A549 (cell line): ENCODE measurements around the gene CPLX1. TPM values are rescaled to one million over a fixed set of nuclear protein-coding genes. Genes with fewer than 3 reads are reported as not detected.

Source experiments
- CBX2 ChIP-seq: fragments of 200-600 bp; sonication (generic); IDR thresholded peaks from 2 replicates; pipeline ENCODE4 v1.6.1; 2016; ENCODE audit warnings: low read depth, mild to moderate bottlenecking, borderline replicate concordance
- CBX8 ChIP-seq: fragments of 200-600 bp; sonication (generic); IDR thresholded peaks from 2 replicates; pipeline ENCODE4 v1.6.1; 2016
- CEBPB ChIP-seq, 2 experiments: fragments of >200 bp in 1 of 2; sonication (Bioruptor Twin) in 1 of 2; formaldehyde crosslinking in 1 of 2; IDR thresholded peaks; 2 replicates each; pipeline ENCODE4 v1.6.1; 2012 to 2016
- EP300 ChIP-seq, 2 experiments: fragments of >200 bp; sonication (Bioruptor Twin); formaldehyde crosslinking; IDR thresholded peaks; 2 replicates in 1 of 2; 3 replicates in 1 of 2; pipeline ENCODE4 v1.6.1; 2016 to 2017
- ESRRA ChIP-seq: fragments of 150-350 bp; IDR thresholded peaks from 2 replicates; pipeline ENCODE4 v1.6.1; 2014; ENCODE audit warnings: mild to moderate bottlenecking, low read length, borderline replicate concordance
- FOSB ChIP-seq: fragments of 250-450 bp; sonication (Bioruptor Pico); IDR thresholded peaks from 2 replicates; pipeline ENCODE4 v1.5.0; 2020; ENCODE audit warnings: mild to moderate bottlenecking, moderate library complexity
- FOSL2 ChIP-seq, 2 experiments: fragments of 450-650 bp in 1 of 2; fragments of >200 bp in 1 of 2; sonication (Bioruptor Twin) in 1 of 2; formaldehyde crosslinking; IDR thresholded peaks; 2 replicates each; pipeline versions ENCODE4 v1.5.0 to v1.6.1; 2016 to 2020; ENCODE audit warnings: mild to moderate bottlenecking in 1 of 2, moderate library complexity in 1 of 2
- HOXA7 ChIP-seq: fragments of 250-450 bp; sonication (Bioruptor Pico); IDR thresholded peaks from 2 replicates; pipeline ENCODE4 v1.5.0; 2020; ENCODE audit warnings: mild to moderate bottlenecking, moderate library complexity
- HOXB5 ChIP-seq: fragments of 250-450 bp; sonication (Bioruptor Pico); IDR thresholded peaks from 2 replicates; pipeline ENCODE4 v1.5.0; 2020; ENCODE audit warnings: mild to moderate bottlenecking, moderate library complexity
- JUN ChIP-seq, 2 experiments: fragments of >200 bp; sonication (Bioruptor Twin); formaldehyde crosslinking; IDR thresholded peaks; 2 replicates in 1 of 2; 3 replicates in 1 of 2; pipeline ENCODE4 v1.6.1; 2016 to 2017
- KDM1A ChIP-seq: fragments of 200-600 bp; sonication (generic); IDR thresholded peaks from 2 replicates; pipeline ENCODE4 v1.6.1; 2016; ENCODE audit warnings: low read depth, mild to moderate bottlenecking
- MAFK ChIP-seq: fragments of 450-650 bp; IDR thresholded peaks from 2 replicates; pipeline ENCODE4 v1.6.1; 2014; ENCODE audit not compliant: partially characterized antibody
- MAZ ChIP-seq: fragments of 150-350 bp; IDR thresholded peaks from 2 replicates; pipeline ENCODE4 v1.6.1; 2014; ENCODE audit warnings: antibody characterized with exemption, low read depth, low read length, borderline replicate concordance
- MYC ChIP-seq: IDR thresholded peaks from 2 replicates; pipeline ENCODE4 v1.6.1; 2012; ENCODE audit warnings: mild to moderate bottlenecking, inconsistent platforms, low read length, improper control_type of control experiment, borderline replicate concordance
- NR3C1 ChIP-seq: fragments of >200 bp; sonication (Bioruptor Twin); formaldehyde crosslinking; IDR thresholded peaks from 3 replicates; pipeline ENCODE4 v1.6.1; 2017
- RAD21 ChIP-seq, 2 experiments: fragments of >200 bp in 1 of 2; sonication (Bioruptor Twin) in 1 of 2; formaldehyde crosslinking in 1 of 2; IDR thresholded peaks in 1 of 2; conservative IDR thresholded peaks in 1 of 2; 2 replicates in 1 of 2; 3 replicates in 1 of 2; pipeline ENCODE4 v1.6.1; 2012 to 2018; ENCODE audit warnings: inconsistent platforms in 1 of 2
- RARB ChIP-seq: fragments of 250-450 bp; sonication (Bioruptor Pico); IDR thresholded peaks from 2 replicates; pipeline ENCODE4 v1.8.0; 2021; ENCODE audit warnings: mild to moderate bottlenecking, moderate library complexity
- RCOR1 ChIP-seq: fragments of 150-350 bp; IDR thresholded peaks from 2 replicates; pipeline ENCODE4 v1.6.1; 2014; ENCODE audit warnings: antibody characterized with exemption, low read length, low read depth
- RFX5 ChIP-seq: fragments of 450-650 bp; IDR thresholded peaks from 2 replicates; pipeline ENCODE4 v1.7.1; 2014; ENCODE audit warnings: antibody characterized with exemption, mild to moderate bottlenecking, moderate library complexity
- SMC3 ChIP-seq: fragments of >200 bp; sonication (Bioruptor Twin); formaldehyde crosslinking; IDR thresholded peaks from 3 replicates; pipeline ENCODE4 v1.6.1; 2018; ENCODE audit warnings: inconsistent platforms
- TFCP2L1 ChIP-seq: fragments of 250-450 bp; sonication (Bioruptor Pico); IDR thresholded peaks from 2 replicates; pipeline ENCODE4 v1.5.0; 2021; ENCODE audit warnings: mild to moderate bottlenecking
- TP53 ChIP-seq: fragments of 250-450 bp; sonication (Bioruptor Pico); IDR thresholded peaks from 2 replicates; pipeline ENCODE4 v1.5.0; 2021; ENCODE audit warnings: mild to moderate bottlenecking, moderate library complexity
- ZC3H11A ChIP-seq: fragments of 450-650 bp; IDR thresholded peaks from 2 replicates; pipeline ENCODE4 v1.6.1; 2014; ENCODE audit warnings: antibody characterized with exemption, mild to moderate bottlenecking
- ZFP36 ChIP-seq: fragments of 450-650 bp; IDR thresholded peaks from 2 replicates; pipeline ENCODE4 v1.6.1; 2014; ENCODE audit warnings: borderline replicate concordance; ENCODE audit not compliant: partially characterized antibody
- ZNF302 ChIP-seq: fragments of 250-450 bp; sonication (Bioruptor Pico); IDR thresholded peaks from 2 replicates; pipeline ENCODE4 v1.9.0; 2021; ENCODE audit warnings: inconsistent platforms, mild to moderate bottlenecking, moderate library complexity
- ZSCAN20 ChIP-seq: fragments of 250-450 bp; sonication (Bioruptor Pico); IDR thresholded peaks from 2 replicates; pipeline ENCODE4 v1.8.0; 2022; ENCODE audit warnings: mild to moderate bottlenecking, moderate library complexity
- polyA plus RNA-seq, 4 experiments: library from polyadenylated mRNA; depleted of rRNA in 3 of 4; stranded (reverse); fragments of >200 nt; fragmentation: RNase III in 1 of 4; extraction: RNeasy Plus Mini Kit Qiagen cat#74134 plus additional on column Dnase treatment in 1 of 4; gene quantifications; 2 replicates in 3 of 4; 3 replicates in 1 of 4; pipeline ENCODE4 v1.2.3, GENCODE V29; 2011 to 2017
- TF ChIP-seq, protein P1 (sequence below): IDR thresholded peaks from 2 replicates; pipeline ENCODE4 v1.6.1; 2012
- TF ChIP-seq, protein P2 (sequence below): IDR thresholded peaks from 2 replicates; pipeline ENCODE4 v1.6.1; 2012
- TF ChIP-seq, protein P3 (sequence below): fragments of 250-450 bp; sonication (Bioruptor Pico); IDR thresholded peaks from 2 replicates; pipeline ENCODE4 v1.5.0; 2021; ENCODE audit warnings: mild to moderate bottlenecking, moderate library complexity, borderline replicate concordance
- TF ChIP-seq, protein P4 (sequence below): fragments of 250-450 bp; sonication (Bioruptor Pico); IDR thresholded peaks from 2 replicates; pipeline ENCODE4 v1.5.0; 2020; ENCODE audit warnings: low read depth, mild to moderate bottlenecking, moderate library complexity
- TF ChIP-seq, protein P5 (sequence below): IDR thresholded peaks from 2 replicates; pipeline ENCODE4 v1.6.1; 2012; ENCODE audit warnings: low read depth, borderline replicate concordance
- TF ChIP-seq, protein P6 (sequence below): fragments of >200 bp; sonication (Bioruptor Twin); formaldehyde crosslinking; IDR thresholded peaks from 3 replicates; pipeline ENCODE4 v1.6.1; 2016
- TF ChIP-seq, protein P7 (sequence below): fragments of >200 bp; sonication (Bioruptor Twin); formaldehyde crosslinking; IDR thresholded peaks from 3 replicates; pipeline ENCODE4 v1.5.1; 2016

CPLX1 gene
- polyA plus RNA-seq, 2 of the 4 experiments (the other 2 are of a cell fraction), result 0.19 to 0.57 TPM

DNA sequence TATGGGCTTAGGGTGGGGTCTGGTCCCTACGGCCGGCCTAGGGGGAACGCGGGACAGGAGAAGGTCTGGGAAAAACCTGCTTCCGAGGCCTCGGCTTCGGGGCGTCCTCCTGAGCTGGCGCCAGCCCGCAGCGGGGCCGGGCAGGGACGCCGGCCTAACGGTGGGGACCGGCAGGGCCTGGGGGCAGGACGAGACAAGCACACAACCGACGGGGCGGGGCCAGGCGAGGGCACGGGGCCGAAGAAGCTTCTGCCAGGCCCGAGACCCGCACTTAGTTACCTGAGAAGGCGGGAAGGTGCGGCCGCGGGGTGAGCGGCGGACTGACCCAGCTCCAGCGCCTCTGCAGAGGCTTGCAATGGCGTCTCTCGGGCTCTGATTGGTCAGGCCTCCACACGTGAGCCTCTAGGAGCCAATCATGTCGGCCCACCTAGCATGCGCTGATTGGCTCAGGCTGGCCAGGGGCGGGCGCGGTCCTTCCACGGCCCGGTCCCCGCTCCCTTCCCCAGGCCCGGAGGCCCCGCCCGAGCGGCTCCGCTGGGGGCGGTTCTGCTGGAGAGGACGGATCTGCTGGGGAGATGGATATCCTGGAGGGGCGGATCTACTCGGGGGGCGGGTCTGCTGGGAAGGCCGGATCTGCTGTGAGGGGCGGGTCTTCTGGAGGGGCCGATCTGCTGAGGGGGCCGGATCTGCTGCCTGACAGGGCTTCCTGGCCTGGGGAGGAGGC lies 44.3 kb downstream of the CPLX1 start (continued):
- TF ChIP-seq HOXB5, result no peak
- TF ChIP-seq FOSL2 (IDR thresholded peaks at IDR 0.05), result no peak
- TF ChIP-seq FOSL2 (CRISPR knock-in tag; IDR thresholded peaks at IDR 0.05), result no peak
- TF ChIP-seq, protein P1, sequence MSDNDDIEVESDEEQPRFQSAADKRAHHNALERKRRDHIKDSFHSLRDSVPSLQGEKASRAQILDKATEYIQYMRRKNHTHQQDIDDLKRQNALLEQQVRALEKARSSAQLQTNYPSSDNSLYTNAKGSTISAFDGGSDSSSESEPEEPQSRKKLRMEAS, result peak; percentile 50; the same call in 1 of the 2 replicates
- TF ChIP-seq NR3C1, result no peak
- TF ChIP-seq RAD21 (conservative IDR thresholded peaks at IDR 0.05 in 1 of 2, IDR thresholded peaks at IDR 0.05 in 1 of 2), result no peak
- no peak for TF ChIP-seq SMC3
- no peak for TF ChIP-seq MAZ
- no peak for TF ChIP-seq CBX8
- no peak for TF ChIP-seq RCOR1
- TF ChIP-seq HOXA7 (CRISPR knock-in tag), result no peak
- TF ChIP-seq, protein P2, sequence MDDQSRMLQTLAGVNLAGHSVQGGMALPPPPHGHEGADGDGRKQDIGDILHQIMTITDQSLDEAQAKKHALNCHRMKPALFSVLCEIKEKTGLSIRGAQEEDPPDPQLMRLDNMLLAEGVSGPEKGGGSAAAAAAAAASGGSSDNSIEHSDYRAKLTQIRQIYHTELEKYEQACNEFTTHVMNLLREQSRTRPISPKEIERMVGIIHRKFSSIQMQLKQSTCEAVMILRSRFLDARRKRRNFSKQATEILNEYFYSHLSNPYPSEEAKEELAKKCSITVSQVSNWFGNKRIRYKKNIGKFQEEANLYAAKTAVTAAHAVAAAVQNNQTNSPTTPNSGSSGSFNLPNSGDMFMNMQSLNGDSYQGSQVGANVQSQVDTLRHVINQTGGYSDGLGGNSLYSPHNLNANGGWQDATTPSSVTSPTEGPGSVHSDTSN, result no peak
- peak; percentile 90 for TF ChIP-seq RFX5
- TF ChIP-seq, protein P3, sequence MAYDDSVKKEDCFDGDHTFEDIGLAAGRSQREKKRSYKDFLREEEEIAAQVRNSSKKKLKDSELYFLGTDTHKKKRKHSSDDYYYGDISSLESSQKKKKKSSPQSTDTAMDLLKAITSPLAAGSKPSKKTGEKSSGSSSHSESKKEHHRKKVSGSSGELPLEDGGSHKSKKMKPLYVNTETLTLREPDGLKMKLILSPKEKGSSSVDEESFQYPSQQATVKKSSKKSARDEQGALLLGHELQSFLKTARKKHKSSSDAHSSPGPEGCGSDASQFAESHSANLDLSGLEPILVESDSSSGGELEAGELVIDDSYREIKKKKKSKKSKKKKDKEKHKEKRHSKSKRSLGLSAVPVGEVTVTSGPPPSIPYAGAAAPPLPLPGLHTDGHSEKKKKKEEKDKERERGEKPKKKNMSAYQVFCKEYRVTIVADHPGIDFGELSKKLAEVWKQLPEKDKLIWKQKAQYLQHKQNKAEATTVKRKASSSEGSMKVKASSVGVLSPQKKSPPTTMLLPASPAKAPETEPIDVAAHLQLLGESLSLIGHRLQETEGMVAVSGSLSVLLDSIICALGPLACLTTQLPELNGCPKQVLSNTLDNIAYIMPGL (CRISPR knock-in tag), result no peak
- TF ChIP-seq ZC3H11A, result no peak
- no peak for TF ChIP-seq ZNF302 (CRISPR knock-in tag)
- peak; percentile 59 to 71; a peak in 4 of 5 replicates for TF ChIP-seq JUN (IDR thresholded peaks at IDR 0.05)
- TF ChIP-seq RARB (CRISPR knock-in tag), result no peak
- TF ChIP-seq, protein P4, sequence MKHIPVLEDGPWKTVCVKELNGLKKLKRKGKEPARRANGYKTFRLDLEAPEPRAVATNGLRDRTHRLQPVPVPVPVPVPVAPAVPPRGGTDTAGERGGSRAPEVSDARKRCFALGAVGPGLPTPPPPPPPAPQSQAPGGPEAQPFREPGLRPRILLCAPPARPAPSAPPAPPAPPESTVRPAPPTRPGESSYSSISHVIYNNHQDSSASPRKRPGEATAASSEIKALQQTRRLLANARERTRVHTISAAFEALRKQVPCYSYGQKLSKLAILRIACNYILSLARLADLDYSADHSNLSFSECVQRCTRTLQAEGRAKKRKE, result no peak
- no peak for TF ChIP-seq CBX2
- TF ChIP-seq MYC, result no peak
- no peak for TF ChIP-seq CEBPB (IDR thresholded peaks at IDR 0.05)
- TF ChIP-seq EP300 (IDR thresholded peaks at IDR 0.05), result no peak
- TF ChIP-seq TFCP2L1, result no peak
- no peak for TF ChIP-seq TP53 (CRISPR knock-in tag)
- TF ChIP-seq, protein P5, sequence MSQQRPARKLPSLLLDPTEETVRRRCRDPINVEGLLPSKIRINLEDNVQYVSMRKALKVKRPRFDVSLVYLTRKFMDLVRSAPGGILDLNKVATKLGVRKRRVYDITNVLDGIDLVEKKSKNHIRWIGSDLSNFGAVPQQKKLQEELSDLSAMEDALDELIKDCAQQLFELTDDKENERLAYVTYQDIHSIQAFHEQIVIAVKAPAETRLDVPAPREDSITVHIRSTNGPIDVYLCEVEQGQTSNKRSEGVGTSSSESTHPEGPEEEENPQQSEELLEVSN, result peak; percentile 62; the same call in 1 of the 2 replicates
- peak; percentile 69 for TF ChIP-seq MAFK
- TF ChIP-seq KDM1A, result no peak
- no peak for TF ChIP-seq ZFP36
- TF ChIP-seq ZSCAN20 (CRISPR knock-in tag), result no peak
- TF ChIP-seq FOSB (CRISPR knock-in tag), result no peak
- TF ChIP-seq, protein P6, sequence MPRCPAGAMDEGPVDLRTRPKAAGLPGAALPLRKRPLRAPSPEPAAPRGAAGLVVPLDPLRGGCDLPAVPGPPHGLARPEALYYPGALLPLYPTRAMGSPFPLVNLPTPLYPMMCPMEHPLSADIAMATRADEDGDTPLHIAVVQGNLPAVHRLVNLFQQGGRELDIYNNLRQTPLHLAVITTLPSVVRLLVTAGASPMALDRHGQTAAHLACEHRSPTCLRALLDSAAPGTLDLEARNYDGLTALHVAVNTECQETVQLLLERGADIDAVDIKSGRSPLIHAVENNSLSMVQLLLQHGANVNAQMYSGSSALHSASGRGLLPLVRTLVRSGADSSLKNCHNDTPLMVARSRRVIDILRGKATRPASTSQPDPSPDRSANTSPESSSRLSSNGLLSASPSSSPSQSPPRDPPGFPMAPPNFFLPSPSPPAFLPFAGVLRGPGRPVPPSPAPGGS, result peak; percentile 39; the same call in 1 of the 3 replicates
- TF ChIP-seq, protein P7, sequence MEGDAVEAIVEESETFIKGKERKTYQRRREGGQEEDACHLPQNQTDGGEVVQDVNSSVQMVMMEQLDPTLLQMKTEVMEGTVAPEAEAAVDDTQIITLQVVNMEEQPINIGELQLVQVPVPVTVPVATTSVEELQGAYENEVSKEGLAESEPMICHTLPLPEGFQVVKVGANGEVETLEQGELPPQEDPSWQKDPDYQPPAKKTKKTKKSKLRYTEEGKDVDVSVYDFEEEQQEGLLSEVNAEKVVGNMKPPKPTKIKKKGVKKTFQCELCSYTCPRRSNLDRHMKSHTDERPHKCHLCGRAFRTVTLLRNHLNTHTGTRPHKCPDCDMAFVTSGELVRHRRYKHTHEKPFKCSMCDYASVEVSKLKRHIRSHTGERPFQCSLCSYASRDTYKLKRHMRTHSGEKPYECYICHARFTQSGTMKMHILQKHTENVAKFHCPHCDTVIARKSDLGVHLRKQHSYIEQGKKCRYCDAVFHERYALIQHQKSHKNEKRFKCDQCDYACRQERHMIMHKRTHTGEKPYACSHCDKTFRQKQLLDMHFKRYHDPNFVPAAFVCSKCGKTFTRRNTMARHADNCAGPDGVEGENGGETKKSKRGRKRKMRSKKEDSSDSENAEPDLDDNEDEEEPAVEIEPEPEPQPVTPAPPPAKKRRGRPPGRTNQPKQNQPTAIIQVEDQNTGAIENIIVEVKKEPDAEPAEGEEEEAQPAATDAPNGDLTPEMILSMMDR, result no peak
- no peak for TF ChIP-seq ESRRA
- TF ChIP-seq, all 56 proteins: peak for 10
